OCI-LY1 (cell line): ENCODE results near the gene CD74.

ENCODE experiments used
- EZH2 ChIP-seq: fragments of 200-600 bp; sonication (generic), shearing (Covaris generic); IDR thresholded peaks from 2 replicates; pipeline ENCODE4 v1.8.0; 2017; ENCODE audit warnings: borderline replicate concordance, mixed run types, mild to moderate bottlenecking, antibody characterized with exemption, low read length, moderate library complexity, mixed read lengths
- TF ChIP-seq, protein P1 (sequence below): fragments of 200-600 bp; sonication (generic), shearing (Covaris generic); IDR thresholded peaks from 2 replicates; pipeline ENCODE4 v1.5.1; 2017; ENCODE audit warnings: mild to moderate bottlenecking, antibody characterized with exemption, low read length, moderate library complexity, mixed read lengths

DNA sequence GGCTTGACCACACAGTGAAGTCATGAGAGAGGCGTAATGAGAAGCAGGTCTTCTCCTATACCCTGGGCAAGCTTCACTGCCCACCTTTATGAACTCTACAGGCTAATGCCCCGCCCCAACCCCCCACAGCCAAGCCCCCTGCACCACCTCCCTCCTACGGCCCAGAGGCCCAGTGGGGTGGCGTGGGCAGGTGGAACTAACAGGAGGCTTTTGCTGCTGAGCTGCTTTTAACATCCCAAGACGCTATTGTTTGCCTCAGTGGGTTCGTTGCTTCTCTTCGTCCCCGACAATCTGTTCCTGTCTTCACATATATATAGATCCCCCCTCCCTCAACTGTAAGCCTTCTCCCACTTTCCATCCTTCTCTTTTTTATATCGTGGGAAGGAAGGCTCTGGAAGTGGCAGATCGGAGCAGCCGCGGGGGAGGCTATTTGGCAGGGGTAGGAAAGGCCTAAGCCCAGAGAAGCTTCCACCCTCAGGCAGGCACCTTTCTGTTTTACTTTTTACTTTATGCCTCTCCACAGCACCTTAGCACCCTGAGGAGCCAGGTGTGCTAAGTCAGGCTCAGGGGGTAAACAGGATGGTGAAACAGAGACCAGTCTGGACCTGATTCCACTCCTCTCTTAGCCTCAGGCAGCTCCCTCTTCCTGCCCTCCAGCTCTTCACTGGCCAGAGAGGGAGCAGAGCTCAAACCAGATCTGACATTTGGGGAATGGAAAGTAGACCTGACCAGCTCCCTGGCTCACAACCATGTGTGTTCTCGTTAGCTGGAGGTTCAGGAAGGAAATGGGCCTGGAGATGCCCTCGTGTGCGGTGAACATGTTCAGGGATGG lies 26.5 kb downstream of the CD74 start:
- TF ChIP-seq, protein P1, sequence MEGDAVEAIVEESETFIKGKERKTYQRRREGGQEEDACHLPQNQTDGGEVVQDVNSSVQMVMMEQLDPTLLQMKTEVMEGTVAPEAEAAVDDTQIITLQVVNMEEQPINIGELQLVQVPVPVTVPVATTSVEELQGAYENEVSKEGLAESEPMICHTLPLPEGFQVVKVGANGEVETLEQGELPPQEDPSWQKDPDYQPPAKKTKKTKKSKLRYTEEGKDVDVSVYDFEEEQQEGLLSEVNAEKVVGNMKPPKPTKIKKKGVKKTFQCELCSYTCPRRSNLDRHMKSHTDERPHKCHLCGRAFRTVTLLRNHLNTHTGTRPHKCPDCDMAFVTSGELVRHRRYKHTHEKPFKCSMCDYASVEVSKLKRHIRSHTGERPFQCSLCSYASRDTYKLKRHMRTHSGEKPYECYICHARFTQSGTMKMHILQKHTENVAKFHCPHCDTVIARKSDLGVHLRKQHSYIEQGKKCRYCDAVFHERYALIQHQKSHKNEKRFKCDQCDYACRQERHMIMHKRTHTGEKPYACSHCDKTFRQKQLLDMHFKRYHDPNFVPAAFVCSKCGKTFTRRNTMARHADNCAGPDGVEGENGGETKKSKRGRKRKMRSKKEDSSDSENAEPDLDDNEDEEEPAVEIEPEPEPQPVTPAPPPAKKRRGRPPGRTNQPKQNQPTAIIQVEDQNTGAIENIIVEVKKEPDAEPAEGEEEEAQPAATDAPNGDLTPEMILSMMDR: no peak
- TF ChIP-seq EZH2: no peak
